Umbilical cord (tissue), 2 donors: ENCODE measurements around the gene KCTD5. TPM values are rescaled to one million over a fixed set of nuclear protein-coding genes. Genes with fewer than 3 reads are reported as not detected.
A peak's percentile ranks its signal among the peaks of the same experiment; 100 is the strongest.
"Not testable (repeated sequence)": the region's sequence is repeated elsewhere in the genome, so short reads cannot be mapped to it uniquely, and the experiment has no call there.

Experiments used
- DNase-seq: peaks from one replicate; pipeline ENCODE4 v3.0.0-alpha.2; 2015; ENCODE audit warnings: low spot score
- total RNA-seq: library from RNA; depleted of rRNA; stranded (reverse); fragments of >200 nt; gene quantifications from one replicate; pipeline ENCODE4 v1.2.3, GENCODE V29; 2014; ENCODE audit warnings: low replicate concordance; ENCODE audit not compliant: insufficient read depth

KCTD5 gene, protein sequence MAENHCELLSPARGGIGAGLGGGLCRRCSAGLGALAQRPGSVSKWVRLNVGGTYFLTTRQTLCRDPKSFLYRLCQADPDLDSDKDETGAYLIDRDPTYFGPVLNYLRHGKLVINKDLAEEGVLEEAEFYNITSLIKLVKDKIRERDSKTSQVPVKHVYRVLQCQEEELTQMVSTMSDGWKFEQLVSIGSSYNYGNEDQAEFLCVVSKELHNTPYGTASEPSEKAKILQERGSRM
- total RNA-seq: 9.6 TPM

DNA sequence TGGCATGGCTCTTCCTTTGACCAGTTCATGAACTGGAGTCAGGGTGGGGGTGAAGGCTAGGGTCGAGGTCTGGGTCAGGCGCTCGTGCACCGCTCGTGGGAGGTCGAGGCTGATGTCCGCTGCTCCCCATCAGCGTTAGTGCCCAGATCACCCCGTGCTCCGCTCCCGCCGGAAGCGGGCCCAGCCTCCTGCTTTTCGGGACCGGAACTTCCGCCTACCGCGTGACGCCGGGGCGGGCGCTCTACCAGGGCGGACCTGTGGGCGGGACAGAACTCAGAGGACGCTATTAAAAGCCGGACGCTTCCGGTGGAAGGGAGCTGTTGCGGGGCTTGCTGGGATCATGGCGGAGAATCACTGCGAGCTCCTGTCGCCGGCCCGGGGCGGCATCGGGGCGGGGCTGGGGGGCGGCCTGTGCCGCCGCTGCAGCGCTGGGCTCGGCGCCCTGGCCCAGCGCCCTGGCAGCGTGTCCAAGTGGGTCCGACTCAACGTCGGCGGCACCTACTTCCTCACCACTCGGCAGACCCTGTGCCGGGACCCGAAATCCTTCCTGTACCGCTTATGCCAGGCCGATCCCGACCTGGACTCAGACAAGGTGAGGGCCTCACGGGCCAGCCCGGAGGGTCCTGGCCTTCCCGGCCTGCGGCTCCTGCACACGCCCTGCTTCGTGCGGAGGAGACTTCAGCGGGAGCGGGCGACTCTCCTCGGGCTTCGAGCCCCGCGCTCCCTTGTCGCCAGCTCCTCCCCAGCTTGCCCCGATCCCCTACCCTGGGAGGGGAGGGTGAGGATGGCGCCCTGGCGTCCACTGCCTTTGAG lies at the start of gene KCTD5:
KCTD5 (plus strand) TSS at position 315 of the 813 bp plus-strand sequence; CDS start at position 341, 26 bp downstream.
- peak; percentile 97 for DNase-seq

DNA sequence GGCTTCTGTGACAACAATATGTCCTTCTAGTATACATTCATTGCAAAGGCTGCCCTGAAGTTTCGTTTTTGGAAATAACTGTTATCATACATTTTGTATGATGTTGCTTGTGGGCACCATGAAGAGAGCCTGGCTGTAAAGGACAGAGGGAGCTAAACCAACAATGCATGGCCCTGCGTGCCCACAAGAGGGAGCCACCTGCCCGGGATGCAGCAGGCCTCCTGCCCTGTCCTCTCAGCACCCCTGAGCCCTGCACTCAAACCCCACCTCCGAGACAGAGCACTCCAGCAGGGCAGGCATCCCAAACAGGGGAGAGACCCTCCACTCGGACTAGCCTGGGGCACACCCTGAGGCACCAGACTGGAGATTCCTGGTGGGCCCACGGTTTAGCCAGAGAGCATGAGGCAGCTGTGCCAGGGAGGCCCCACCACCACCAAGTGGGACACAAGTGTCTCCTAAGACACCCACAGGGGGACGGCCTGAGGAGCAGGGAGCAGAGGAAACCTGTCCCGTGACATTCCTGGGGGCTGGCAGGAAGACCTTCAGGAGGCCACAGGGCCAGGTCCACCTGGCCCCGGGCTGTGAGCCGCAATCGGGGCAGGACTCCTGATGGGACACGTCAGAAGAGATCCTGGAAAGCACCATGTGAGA lies 43.1 kb upstream of the KCTD5 start:
- not testable (repeated sequence) for DNase-seq

- not testable (repeated sequence) for DNase-seq
Measured at GRCh38 chr16:2639722-2640072, 42.6 kb upstream of the KCTD5 start.

DNA sequence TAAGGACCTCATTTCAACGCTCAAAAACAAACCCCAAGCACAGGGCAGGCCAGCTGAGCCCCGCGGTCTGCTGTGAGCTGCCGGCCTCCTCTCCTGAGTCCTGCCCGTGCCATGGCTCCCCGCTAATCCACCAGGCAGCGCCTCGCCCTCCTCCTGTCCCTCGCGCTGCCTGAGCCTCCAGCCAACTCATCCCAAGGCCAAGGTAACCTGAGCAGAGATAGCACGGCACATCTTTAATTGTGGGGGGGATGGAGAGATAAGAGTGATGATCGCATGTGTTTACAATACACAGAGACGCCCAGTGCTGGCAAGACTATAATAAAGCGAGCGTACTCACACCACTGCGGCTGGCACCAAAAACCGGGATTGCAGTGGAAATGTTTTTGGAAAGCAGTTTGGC lies 39.8 kb upstream of the KCTD5 start:
- not testable (repeated sequence) for DNase-seq

DNA sequence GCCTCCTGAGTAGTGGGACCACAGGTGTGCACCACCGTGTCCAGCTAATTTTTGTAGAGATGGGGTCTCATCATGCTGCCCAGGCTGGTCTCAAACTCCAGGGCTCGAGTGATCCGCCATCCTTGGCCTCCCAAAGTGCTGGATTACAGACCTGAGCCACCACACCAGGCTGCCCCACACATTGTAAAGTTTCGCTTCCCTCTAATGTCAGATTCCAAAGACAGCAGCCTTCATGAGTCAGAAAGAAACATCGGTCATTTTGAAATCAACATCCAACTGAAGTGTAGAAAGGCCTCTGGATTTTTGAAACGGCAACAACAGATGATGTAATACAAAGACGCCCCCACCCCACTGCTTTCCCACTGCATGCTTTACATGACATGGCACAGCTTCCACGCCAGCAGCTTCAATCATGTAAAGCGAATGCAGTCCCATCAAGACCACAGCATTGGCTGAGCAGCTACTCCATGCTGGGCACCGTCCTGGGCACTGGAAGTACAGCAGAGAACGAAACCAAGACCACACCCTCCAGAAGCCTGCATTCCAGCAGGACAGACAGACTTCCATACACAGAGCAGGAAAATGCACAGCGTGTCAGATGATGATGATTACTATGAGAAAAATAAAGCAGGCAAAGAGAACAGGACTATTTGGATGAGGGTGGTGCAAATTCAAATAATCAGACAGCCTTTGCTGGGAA lies 37.4 kb upstream of the KCTD5 start:
- DNase-seq: not testable (repeated sequence)

GRCh38 chr16:2651268-2651871 lies 31.0 kb upstream of the KCTD5 start:
- DNase-seq: not testable (repeated sequence)

DNA sequence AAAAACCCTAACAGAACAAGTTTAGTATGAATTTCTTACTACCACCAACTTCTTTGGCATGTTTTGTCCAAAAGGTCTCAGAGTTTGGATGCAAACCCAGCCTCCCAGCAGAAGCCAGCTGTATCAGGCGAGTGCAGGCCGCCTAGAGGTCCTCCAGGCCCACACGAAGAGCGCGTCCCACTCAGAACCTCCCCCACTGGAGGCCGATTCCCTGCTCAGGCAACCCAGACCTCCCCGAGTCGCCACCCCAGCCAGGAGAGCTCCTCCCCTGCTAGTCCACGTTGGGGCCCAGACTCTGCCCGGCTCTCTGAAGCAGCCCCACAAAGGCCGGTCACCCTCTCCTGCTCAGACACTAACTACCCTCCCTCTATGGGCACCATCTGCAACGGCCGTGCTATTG lies 28.4 kb upstream of the KCTD5 start:
- DNase-seq: not testable (repeated sequence)

DNA sequence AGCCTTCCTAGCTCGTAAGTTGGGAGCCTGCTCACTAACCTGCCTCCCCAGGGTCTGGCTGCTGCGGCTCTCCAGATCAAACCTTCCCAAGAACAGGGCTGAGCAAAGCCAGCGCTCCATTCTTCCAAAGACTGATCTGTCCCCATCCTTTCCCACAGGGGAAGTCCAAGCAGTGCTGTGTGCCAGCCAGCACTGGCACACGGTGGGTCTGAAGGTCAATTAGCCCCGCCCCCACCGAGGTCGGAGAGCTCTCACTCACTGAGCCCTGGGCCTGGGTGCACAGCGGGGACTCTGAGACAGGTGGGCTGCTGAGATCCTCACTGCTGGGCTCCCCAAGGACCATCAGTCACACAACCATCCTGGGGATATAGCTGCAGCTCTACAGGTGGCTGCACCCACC lies 27.4 kb upstream of the KCTD5 start:
- DNase-seq: not testable (repeated sequence)

DNA sequence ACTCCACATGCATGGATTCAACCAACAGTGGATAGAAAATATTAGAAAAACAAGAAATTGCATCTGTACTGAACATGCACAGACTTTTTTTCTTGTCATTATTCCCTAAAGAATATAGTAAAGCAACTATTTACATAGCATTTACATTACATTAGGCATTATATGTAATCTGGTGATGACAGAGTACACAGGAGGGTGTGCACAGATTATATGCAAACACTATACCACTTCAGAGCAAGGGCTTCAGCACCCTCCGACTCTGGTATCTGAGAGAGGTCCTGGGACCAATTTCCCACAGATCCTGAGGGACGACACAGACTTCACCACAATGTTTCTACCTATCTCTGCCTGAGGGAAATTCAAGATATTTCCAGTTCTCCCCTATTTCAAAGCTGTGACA lies 25.3 kb upstream of the KCTD5 start:
- no peak for DNase-seq

DNA sequence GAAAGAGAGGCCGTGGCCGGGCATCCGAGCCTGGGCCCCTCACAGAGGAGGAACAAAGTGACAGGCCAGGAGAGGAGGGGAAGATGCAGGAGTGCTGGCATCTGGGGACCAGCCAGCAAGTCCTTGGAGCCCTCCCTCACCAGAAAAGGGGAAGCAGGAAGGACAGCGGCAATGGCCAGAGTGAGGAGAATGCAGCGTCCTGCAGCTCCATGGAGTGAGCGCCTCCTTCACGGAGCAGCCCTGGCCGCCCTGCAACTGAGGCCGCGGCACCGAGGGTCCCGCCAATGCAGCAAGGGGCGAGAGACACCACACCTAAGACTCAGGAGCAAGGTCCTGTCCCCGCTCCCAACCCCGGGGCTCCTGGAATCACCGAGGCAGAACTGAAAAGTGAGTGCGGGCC lies 24.5 kb upstream of the KCTD5 start:
- DNase-seq: not testable (repeated sequence)

DNA sequence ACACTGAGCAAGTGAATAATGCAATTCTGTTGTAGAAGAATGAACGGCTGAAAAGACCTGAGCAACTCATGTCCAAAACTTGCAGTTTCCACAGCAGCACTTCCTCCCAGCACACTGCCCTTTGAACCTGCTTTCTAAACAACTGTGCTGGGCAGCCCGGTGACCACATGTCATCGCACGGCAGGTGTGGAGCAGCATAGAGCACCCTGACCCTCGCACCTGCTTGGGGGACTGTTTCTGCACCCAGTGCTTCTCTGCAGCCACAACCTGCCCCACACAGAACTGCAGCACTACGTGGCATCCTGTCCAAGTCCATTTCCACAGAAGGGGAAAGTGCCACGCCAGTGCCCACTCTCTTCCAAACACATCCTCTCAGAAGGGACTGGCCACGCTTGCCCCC lies 22.8 kb upstream of the KCTD5 start:
- not testable (repeated sequence) for DNase-seq

GRCh38 chr16:2660014-2660662 lies 22.2 kb upstream of the KCTD5 start:
- not testable (repeated sequence) for DNase-seq

DNA sequence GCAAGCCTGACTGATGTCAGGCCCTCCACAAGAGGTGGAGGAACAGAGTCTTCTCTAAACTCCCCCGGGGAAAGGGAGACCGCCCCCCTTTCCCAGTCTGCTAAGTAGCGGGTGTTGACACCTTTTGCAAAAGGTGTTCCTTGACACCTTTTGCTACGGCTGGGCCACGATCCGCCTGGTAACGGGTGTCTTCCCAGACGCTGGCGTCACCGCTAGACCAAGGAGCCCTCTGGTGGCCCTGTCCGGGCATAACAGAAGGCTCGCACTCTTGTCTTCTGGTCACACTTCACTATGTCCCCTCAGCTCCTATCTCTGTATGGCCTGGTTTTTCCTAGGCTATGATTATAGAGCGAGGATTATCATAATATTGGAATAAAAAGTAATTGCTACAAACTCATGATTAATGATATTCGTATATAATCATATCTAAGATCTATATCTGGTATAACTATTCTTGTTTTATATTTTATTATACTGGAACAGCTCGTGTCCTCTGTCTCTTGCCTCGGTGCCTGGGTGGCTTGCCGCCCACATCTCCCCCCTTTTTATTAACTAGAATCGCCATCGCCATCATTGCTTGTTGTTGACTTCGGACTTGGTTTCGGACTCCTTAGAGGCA lies 21.5 kb upstream of the KCTD5 start:
- DNase-seq: not testable (repeated sequence)

DNA sequence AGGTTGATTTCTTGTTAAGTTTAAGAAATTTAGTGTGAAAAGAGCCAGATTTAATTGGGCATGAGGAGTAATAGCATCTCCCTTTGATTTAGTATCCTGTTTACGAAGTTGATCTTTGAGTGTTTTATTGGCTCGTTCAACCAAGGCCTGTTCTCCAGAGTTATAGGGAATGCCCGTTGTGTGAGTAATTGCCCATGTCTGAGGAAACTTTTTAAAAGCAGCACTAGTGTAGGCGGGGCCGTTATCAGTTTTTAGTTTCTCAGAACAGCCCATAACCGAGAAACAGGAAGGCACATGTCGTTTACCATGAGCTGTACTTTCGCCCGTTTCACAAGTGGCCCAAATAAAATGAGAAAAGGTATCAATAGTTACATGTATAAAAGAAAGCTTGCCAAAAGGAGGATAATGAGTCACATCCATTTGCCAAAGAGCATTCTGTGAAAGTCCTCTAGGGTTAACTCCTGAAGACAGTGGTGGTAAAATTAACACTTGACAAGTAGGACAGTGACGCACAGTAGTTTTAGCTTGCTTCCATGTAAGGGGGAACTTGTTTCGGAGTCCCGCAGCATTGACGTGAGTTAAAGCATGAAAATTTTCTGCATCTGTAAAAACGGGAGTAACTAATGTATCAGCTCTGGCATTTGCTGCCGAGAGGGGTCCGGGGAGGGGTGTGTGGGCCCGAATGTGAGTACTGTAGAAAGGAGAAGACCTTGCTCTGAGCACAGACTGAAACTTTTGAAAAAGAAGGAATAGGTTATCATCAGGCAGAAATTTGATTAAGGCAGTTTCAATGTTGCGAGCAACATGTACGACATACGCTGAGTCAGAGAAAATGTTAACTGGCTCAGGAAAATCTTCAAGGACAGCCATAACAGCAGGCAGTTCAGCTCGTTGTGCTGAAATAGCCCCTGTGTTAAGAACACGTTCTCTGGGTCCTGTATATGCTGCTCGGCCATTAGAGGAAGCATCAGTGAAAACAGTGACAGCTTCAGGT lies 18.5 kb upstream of the KCTD5 start:
- peak; percentile 88 for DNase-seq

DNA sequence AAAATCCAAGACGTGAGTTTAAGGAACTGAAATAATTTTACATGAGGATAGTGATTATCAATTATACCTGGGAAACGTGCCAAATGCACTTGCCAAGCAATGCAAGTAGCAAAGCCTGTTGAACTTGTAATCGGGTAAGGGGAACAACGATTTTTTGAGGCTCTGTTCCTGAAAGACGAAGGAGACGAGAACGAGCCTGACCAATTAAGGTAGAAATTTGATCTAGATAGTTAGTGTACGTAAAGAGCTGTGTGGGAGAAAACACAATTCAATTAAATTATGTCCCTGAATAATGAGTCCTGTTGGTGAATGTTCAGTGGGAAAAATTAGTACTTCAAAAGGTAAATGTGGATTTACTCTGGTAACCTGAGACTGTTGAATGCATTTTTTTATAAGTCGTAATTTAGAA lies 17.7 kb upstream of the KCTD5 start:
- peak; percentile 58 for DNase-seq

DNA sequence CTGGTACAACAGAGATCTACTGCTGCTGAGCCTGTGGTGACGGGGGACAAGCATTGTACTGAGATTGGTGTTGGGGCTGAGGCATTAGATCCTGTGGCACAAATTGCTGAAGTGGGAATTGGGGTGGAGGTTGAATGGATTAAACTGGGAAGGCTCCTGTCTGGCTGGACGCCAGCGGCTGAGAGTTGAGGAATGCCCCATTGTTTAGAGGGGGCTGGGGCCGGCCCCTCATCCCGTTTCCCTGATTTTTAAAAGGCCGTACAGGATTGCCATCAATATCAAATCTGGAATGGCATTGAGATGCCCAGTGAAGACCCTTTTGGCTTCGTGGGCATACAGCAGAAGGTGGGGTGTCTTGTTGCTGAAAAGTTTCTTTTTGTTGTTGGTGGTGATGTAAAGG lies 15.7 kb upstream of the KCTD5 start:
- DNase-seq: not testable (repeated sequence)

DNA sequence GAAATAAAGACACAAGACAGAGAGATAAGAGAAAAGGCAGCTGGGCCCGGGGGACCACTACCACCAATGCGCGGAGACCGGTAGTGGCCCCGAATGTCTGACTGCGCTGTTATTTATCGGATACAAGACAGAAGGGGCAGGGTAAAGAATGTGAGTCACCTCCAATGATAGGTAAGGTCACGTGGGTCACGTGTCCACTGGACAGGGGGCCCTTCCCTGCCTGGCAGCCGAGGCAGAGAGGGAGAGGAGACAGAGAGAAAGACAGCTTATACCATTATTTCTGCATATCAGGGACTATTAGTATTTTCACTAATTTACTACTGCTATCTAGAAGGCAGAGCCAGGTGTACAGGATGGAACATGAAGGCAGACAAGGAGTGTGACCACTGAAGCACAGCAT lies 12.7 kb upstream of the KCTD5 start:
- DNase-seq: not testable (repeated sequence)

GRCh38 chr16:2670017-2670416 lies 12.3 kb upstream of the KCTD5 start:
- peak; percentile 44 for DNase-seq

GRCh38 chr16:2671193-2671592 lies 11.1 kb upstream of the KCTD5 start:
- DNase-seq: not testable (repeated sequence)
